Activated naive CD4-positive, alpha-beta T cell treated with anti-CD3 and anti-CD28 coated beads, Interleukin-2, amount 50 U/mL, for 72 hours (primary cell): ENCODE data around the gene AURKAIP1. TPM values are rescaled to one million over a fixed set of nuclear protein-coding genes. Genes with fewer than 3 reads are reported as not detected.
A peak's percentile ranks its signal among the peaks of the same experiment; 100 is the strongest.
"Not testable (repeated sequence)": the region's sequence is repeated elsewhere in the genome, so short reads cannot be mapped to it uniquely, and the experiment has no call there.

ENCODE experiments used
- ATAC-seq, 2 donors: fragments of 150-1000 bp; cut with Tn5 transposase; 2 replicates each; pipeline ENCODE4 v1.10.0; 2021; ENCODE audit warnings: mild to moderate bottlenecking in 2 of 2, moderate library complexity in 2 of 2
- DNase-seq, 2 donors: peaks; one replicate each; pipeline ENCODE4 v3.0.0; 2021 to 2022; ENCODE audit warnings: low spot score in 2 of 2
- H3K27ac Mint-ChIP-seq, 2 donors: one replicate each; pipeline ENCODE4 v1.8.0; 2022; ENCODE audit warnings: mild to moderate bottlenecking in 2 of 2, mixed read lengths in 2 of 2
- H3K36me3 Mint-ChIP-seq, 2 donors: one replicate each; pipeline ENCODE4 v1.8.0; 2022; ENCODE audit warnings: mixed read lengths in 2 of 2
- H3K9me3 Mint-ChIP-seq, 2 donors: one replicate each; pipeline ENCODE4 v1.8.0; 2022; ENCODE audit warnings: mixed read lengths in 2 of 2
- total RNA-seq, 2 donors: library from RNA; stranded (reverse); gene quantifications; one replicate each; pipeline ENCODE4 v1.2.3, GENCODE V29; 2022

AURKAIP1 gene
- total RNA-seq, 2 donors from 2014 or later: 115 to 122 TPM

GRCh38 chr1:1411626-1412025 lies 36.6 kb upstream of the AURKAIP1 start:
- Mint-ChIP-seq H3K27ac (peak overlapping the region in 1 of 2 donors; percentile 59), H3K36me3 (peaks cover 0 to 10% of the 10 kb centered on the region in 2 donors), H3K9me3 (no peaks in the 10 kb centered on the region)
- DNase-seq: no peak
- ATAC-seq: no peak

GRCh38 chr1:1410238-1410637 lies 35.2 kb upstream of the AURKAIP1 start:
- peaks cover 12 to 23% of the 10 kb centered on the region in 2 donors for H3K36me3 Mint-ChIP-seq
- H3K27ac Mint-ChIP-seq, H3K9me3 Mint-ChIP-seq, DNase-seq, ATAC-seq: not testable (repeated sequence)

- Mint-ChIP-seq H3K9me3 (no peaks in the 10 kb centered on the region), H3K36me3 (peaks cover 13 to 33% of the 10 kb centered on the region in 2 donors), H3K27ac (peak overlapping the region; percentile 84 to 94)
- ATAC-seq (peak; percentile 17 to 18), DNase-seq (no peak)
Measured at GRCh38 chr1:1407636-1408318, 32.8 kb upstream of the AURKAIP1 start.

GRCh38 chr1:1406821-1407635 lies 32.0 kb upstream of the AURKAIP1 start, which contains the start of gene MRPL20:
TSS of gene MRPL20 (minus strand) at chr1:1407293. CDS start at chr1:1407217, 76 bp downstream.
- DNase-seq: peak; percentile 94 to 97
- Mint-ChIP-seq H3K27ac (peak within 1 kb of the TSS; percentile 94 to 98), H3K9me3 (no peaks in the 10 kb centered on the region), H3K36me3 (peaks cover 13 to 38% of the 10 kb centered on the region in 2 donors)
- ATAC-seq: peak; percentile 97 to 98

GRCh38 chr1:1406101-1406820 lies 31.3 kb upstream of the AURKAIP1 start:
- ATAC-seq (no peak), DNase-seq (no peak)
- Mint-ChIP-seq H3K9me3 (no peaks in the 10 kb centered on the region), H3K27ac (peak overlapping the region; percentile 94 to 98), H3K36me3 (peaks cover 13 to 41% of the 10 kb centered on the region in 2 donors)

- ATAC-seq (no peak), DNase-seq (no peak)
- Mint-ChIP-seq H3K27ac (peak overlapping the region; percentile 67 to 94), H3K36me3 (peaks cover 32 to 60% of the 10 kb centered on the region in 2 donors), H3K9me3 (no peaks in the 10 kb centered on the region)
Measured at GRCh38 chr1:1403653-1404052, 28.6 kb upstream of the AURKAIP1 start.

- Mint-ChIP-seq H3K27ac (peak overlapping the region; percentile 51 to 67), H3K36me3 (peaks cover 38 to 58% of the 10 kb centered on the region in 2 donors)
- DNase-seq, ATAC-seq, H3K9me3 Mint-ChIP-seq: not testable (repeated sequence)
Measured at GRCh38 chr1:1402901-1403392, 27.9 kb upstream of the AURKAIP1 start.

GRCh38 chr1:1402072-1402900 lies 27.3 kb upstream of the AURKAIP1 start:
- Mint-ChIP-seq H3K36me3 (peaks cover 43 to 59% of the 10 kb centered on the region in 2 donors), H3K9me3 (no peaks in the 10 kb centered on the region), H3K27ac (peak overlapping the region; percentile 85 to 95)
- peak in 1 of 2 donors; percentile 65 for DNase-seq
- ATAC-seq: no peak

- no peaks in the 10 kb centered on the region for H3K9me3 Mint-ChIP-seq
- peaks cover 43 to 58% of the 10 kb centered on the region in 2 donors for H3K36me3 Mint-ChIP-seq
- DNase-seq (no peak), ATAC-seq (no peak)
- H3K27ac Mint-ChIP-seq: peak overlapping the region; percentile 88 to 95
Measured at GRCh38 chr1:1401457-1402010, 26.5 kb upstream of the AURKAIP1 start.

- DNase-seq (no peak), ATAC-seq (no peak)
- Mint-ChIP-seq H3K9me3 (no peaks in the 10 kb centered on the region), H3K27ac (peak overlapping the region; percentile 88 to 95), H3K36me3 (peaks cover 36 to 51% of the 10 kb centered on the region in 2 donors)
Measured at GRCh38 chr1:1400576-1401456, 25.8 kb upstream of the AURKAIP1 start.

GRCh38 chr1:1399872-1400575 lies 25.0 kb upstream of the AURKAIP1 start:
- Mint-ChIP-seq H3K9me3 (no peaks in the 10 kb centered on the region), H3K27ac (peak overlapping the region; percentile 95 to 96), H3K36me3 (peaks cover 38 to 44% of the 10 kb centered on the region in 2 donors)
- ATAC-seq (peak; percentile 1 to 2), DNase-seq (no peak)

GRCh38 chr1:1399187-1399871 lies 24.3 kb upstream of the AURKAIP1 start, which contains the start of gene CCNL2:
TSS of gene CCNL2 (minus strand) at chr1:1399335. CDS start at chr1:1399306, 29 bp downstream.
- DNase-seq: peak; percentile 99 to 100
- Mint-ChIP-seq H3K27ac (peak within 1 kb of the TSS; percentile 95 to 96), H3K36me3 (peaks cover 38 to 44% of the 10 kb centered on the region in 2 donors), H3K9me3 (no peaks in the 10 kb centered on the region)
- ATAC-seq: peak; percentile 98

GRCh38 chr1:1398677-1399186 lies 23.7 kb upstream of the AURKAIP1 start:
- Mint-ChIP-seq H3K36me3 (peaks cover 40 to 46% of the 10 kb centered on the region in 2 donors), H3K9me3 (no peaks in the 10 kb centered on the region), H3K27ac (peak overlapping the region; percentile 93 to 95)
- ATAC-seq: peak; percentile 2 to 4
- no peak for DNase-seq
